Measurements from ENCODE around the gene RTCA. TPM values are rescaled to one million over a fixed set of nuclear protein-coding genes. Genes with fewer than 3 reads are reported as not detected.

Gene RTCA
- total RNA-seq, 4 donors from 2014 or later = 22.3 to 32.8 (median 24.8) TPM

DNA sequence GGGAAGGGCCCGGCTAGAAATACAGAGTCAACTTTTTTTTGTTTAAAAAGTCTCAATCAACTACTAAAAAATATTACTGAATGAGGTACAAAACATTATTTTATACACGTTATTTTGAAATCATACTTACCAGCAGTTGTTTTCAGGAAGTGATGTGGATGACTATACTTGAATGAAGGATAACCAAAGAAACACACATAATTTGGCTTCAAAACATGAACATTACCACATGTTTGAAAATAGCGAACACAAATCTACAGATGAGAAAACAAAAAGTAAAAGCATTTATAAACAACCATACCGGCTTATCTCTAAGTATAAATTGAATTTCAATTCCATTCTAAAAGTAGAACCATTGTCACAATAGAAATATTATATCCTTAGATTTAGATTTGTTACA lies 25.4 kb upstream of the RTCA start:
- H3K27ac ChIP-seq = no peak overlapping the region
- in situ Hi-C loops (cut with MboI; ENCODE audit: low sequenced_read_pairs in 4 of 4) = no loop called here
- H3K36me3 ChIP-seq = peaks cover 0 to 21% of the 10 kb centered on the region in 2 donors
- intact Hi-C loops (cut with DNase I; ENCODE audit: low total_unique reads) = no loop called here
- ATAC-seq = no peak
- no peak for TF ChIP-seq POLR2A (IDR thresholded peaks at IDR 0.05)
- TF ChIP-seq, protein P1, sequence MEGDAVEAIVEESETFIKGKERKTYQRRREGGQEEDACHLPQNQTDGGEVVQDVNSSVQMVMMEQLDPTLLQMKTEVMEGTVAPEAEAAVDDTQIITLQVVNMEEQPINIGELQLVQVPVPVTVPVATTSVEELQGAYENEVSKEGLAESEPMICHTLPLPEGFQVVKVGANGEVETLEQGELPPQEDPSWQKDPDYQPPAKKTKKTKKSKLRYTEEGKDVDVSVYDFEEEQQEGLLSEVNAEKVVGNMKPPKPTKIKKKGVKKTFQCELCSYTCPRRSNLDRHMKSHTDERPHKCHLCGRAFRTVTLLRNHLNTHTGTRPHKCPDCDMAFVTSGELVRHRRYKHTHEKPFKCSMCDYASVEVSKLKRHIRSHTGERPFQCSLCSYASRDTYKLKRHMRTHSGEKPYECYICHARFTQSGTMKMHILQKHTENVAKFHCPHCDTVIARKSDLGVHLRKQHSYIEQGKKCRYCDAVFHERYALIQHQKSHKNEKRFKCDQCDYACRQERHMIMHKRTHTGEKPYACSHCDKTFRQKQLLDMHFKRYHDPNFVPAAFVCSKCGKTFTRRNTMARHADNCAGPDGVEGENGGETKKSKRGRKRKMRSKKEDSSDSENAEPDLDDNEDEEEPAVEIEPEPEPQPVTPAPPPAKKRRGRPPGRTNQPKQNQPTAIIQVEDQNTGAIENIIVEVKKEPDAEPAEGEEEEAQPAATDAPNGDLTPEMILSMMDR (IDR thresholded peaks at IDR 0.05 in 4 of 5, conservative IDR thresholded peaks at IDR 0.05 in 1 of 5) = no peak
- no peaks in the 10 kb centered on the region for H3K9me3 ChIP-seq
- H3K27me3 ChIP-seq = no peaks in the 10 kb centered on the region
- H3K4me3 ChIP-seq = no peak overlapping the region
- peaks cover 2 to 3% of the 10 kb centered on the region in 2 donors for H3K4me1 ChIP-seq
- no peak for DNase-seq

DNA sequence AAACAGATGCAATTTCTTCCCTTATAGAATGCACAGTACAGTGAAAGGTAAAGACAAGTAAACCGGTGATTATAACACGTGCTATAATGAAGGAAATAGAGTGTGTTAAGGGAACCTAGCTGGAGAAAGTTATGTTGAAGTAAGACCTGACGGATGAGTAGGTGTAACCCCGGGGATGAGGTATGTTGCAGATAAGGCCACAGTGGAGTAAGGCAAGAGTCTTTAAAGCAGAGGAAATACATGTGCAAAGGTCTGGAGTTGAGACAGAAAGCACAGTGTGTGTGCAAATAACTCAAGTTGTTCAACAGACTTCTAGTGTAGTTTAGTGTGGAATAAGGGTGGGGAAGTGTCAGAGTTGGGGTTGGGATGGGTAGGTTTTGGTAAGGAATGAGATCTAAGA lies 19.3 kb upstream of the RTCA start:
- H3K9me3 ChIP-seq = no peaks in the 10 kb centered on the region
- intact Hi-C loops (cut with DNase I; ENCODE audit: low total_unique reads) (loop anchor here (5.0 kb wide), 2 partner anchors 114 to 209 kb away; partner anchors contain the start of genes SASS6 and TRMT13), in situ Hi-C loops (cut with MboI; ENCODE audit: low sequenced_read_pairs in 4 of 4) (no loop called here)
- H3K36me3 ChIP-seq = peaks cover 0 to 5% of the 10 kb centered on the region in 2 donors
- peaks cover 9 to 12% of the 10 kb centered on the region in 2 donors for H3K4me1 ChIP-seq
- DNase-seq = no peak
- H3K27me3 ChIP-seq = no peaks in the 10 kb centered on the region
- no peak for ATAC-seq
- H3K4me3 ChIP-seq = no peak overlapping the region
- TF ChIP-seq, protein P1 (IDR thresholded peaks at IDR 0.05 in 4 of 5, conservative IDR thresholded peaks at IDR 0.05 in 1 of 5) = no peak
- no peak for TF ChIP-seq POLR2A (IDR thresholded peaks at IDR 0.05)
- no peak overlapping the region for H3K27ac ChIP-seq

DNA sequence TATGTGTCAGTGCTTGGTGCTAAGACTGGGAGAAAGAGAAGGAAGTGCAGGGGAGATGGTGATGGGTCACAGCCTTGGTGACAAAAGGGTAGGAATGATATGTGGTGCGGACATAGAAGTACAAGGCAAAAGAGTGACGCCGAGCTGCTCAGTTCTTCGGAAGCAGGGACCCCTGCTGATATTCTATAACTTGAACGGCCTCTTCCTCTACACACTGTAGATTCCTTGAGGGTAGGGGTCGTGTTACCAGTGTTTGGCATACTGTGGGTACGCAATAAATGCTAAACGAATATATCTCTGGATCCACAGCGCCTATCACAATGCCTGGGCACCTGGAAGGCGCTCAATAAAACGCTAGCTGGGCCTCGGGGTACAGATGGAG lies 16.9 kb upstream of the RTCA start:
- intact Hi-C loops (cut with DNase I; ENCODE audit: low total_unique reads) = loop anchor here (1.0 to 5.0 kb wide), 3 partner anchors 17 to 212 kb away; partner anchors contain the start of genes RTCA, SASS6 and TRMT13
- peak; percentile 5 to 9 for ATAC-seq

DNA sequence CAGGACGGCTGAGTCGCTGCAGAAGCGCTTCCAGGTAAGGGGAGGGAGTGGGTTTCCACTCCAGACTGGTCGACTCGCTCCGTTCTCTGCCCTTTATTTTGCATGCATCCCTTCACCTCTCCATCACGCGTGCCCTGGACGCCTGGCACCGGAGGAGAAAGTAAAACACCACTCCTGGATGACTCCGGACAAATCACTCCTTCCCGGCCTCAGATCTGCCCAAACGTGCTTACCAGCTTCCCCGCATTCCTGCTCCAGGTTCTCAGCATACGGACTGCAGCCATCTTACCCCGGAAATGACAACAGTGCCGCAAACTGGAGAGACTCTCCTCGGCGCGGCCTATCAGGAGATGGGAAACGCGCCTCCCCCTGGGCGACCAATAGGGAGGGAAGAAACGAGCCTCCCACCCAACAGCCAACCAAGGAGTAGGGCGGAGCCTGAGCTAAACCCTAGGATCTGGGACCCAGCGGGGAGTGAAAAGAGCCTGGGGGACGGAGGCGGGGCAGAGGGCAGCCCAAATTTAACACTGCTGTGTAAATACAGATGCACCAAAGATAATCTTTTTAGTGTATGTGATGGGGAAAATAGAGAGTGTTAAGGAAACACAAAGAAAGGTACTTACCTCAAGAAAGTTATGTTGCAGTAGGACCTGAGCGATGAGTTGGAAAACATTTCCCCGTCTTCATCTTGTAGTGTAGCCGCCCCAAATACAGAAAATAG lies 16.3 kb upstream of the RTCA start, which contains the start of gene DBT:
Gene DBT, minus strand, starts transcription at position 298 of the 721 bp plus-strand sequence. Its CDS starts 14 bp downstream, at position 284.
- peak; percentile 96 to 97 for DNase-seq
- H3K9me3 ChIP-seq = no peaks in the 10 kb centered on the region
- H3K4me1 ChIP-seq = peaks cover 8 to 11% of the 10 kb centered on the region in 2 donors
- in situ Hi-C loops (cut with MboI; ENCODE audit: low sequenced_read_pairs in 4 of 4) (loop anchor here in 2 of 4 donors (10.0 kb wide), 2 partner anchors 115 to 205 kb away; partner anchors contain the start of genes SASS6 (in 1 of the 2) and TRMT13 (in 1 of the 2)), intact Hi-C loops (cut with DNase I; ENCODE audit: low total_unique reads) (loop anchor here (1.0 to 5.0 kb wide), 4 partner anchors 17 to 212 kb away; partner anchors contain the start of genes CDC14A, RTCA, SASS6 and TRMT13)
- H3K27ac ChIP-seq = peak within 1 kb of the TSS; percentile 88 to 95 (median 90)
- TF ChIP-seq, protein P1 (IDR thresholded peaks at IDR 0.05 in 4 of 5, conservative IDR thresholded peaks at IDR 0.05 in 1 of 5) = no peak
- TF ChIP-seq POLR2A (IDR thresholded peaks at IDR 0.05) = peak; percentile 74 to 84
- no peaks in the 10 kb centered on the region for H3K27me3 ChIP-seq
- ATAC-seq = peak; percentile 100
- H3K4me3 ChIP-seq = peak within 1 kb of the TSS; percentile 79 to 96 (median 88)
- peaks cover 0 to 5% of the 10 kb centered on the region in 2 donors for H3K36me3 ChIP-seq

More for the DNA sequence above, 16.9 kb upstream of the RTCA start:
- H3K4me1 ChIP-seq = peaks cover 8 to 12% of the 10 kb centered on the region in 2 donors
- TF ChIP-seq, protein P1 (IDR thresholded peaks at IDR 0.05 in 4 of 5, conservative IDR thresholded peaks at IDR 0.05 in 1 of 5) = no peak
- TF ChIP-seq POLR2A (IDR thresholded peaks at IDR 0.05) = no peak
- peaks cover 0 to 5% of the 10 kb centered on the region in 2 donors for H3K36me3 ChIP-seq
- peak overlapping the region; percentile 79 to 96 (median 88) for H3K4me3 ChIP-seq
- peak overlapping the region; percentile 88 to 95 (median 90) for H3K27ac ChIP-seq
- in situ Hi-C loops (cut with MboI; ENCODE audit: low sequenced_read_pairs in 4 of 4) = no loop called here
- no peaks in the 10 kb centered on the region for H3K9me3 ChIP-seq
- no peak for DNase-seq
- no peaks in the 10 kb centered on the region for H3K27me3 ChIP-seq

Measured in gastrocnemius medialis (tissue), 4 donors.